Measurements from ENCODE around the gene ANKHD1.

Gene ANKHD1

DNA sequence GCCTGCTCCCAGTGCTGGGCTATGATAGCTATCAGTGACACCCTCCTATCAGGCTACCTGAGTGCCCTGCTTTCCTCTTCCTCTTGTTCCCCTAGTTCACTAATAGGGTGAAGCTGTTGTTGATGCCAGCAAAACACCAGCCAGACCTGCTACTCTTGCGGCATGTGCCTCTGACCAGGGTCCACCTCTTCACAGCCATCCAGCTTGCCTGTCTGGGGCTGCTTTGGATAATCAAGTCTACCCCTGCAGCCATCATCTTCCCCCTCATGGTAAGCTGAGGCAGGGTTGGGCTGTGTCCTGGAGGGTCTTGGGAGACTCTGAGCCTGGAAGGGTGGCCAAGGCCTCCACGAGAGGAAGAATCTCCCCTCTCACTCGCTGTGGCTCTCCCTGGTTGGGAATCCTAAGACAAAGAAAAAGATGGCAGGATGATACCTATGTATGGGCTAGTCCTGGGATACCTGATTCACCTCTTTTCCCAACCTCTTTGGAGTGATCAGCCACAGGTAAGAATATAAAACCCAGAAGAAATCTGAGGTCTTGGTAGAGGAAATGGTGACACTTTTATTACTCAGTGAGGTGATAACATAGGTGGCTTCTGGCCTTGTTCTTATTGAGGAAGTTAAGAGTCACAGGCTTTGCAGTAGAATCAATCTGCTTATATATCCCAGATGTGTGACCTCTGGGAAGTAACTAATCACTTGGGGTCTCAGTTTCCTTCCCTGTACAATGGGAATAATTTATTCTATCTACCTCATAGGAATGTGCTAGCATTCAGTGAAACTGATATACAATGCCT lies 30.1 kb upstream of the ANKHD1 start:
- no peak for DNase-seq (ENCODE audit: low read depth)

DNA sequence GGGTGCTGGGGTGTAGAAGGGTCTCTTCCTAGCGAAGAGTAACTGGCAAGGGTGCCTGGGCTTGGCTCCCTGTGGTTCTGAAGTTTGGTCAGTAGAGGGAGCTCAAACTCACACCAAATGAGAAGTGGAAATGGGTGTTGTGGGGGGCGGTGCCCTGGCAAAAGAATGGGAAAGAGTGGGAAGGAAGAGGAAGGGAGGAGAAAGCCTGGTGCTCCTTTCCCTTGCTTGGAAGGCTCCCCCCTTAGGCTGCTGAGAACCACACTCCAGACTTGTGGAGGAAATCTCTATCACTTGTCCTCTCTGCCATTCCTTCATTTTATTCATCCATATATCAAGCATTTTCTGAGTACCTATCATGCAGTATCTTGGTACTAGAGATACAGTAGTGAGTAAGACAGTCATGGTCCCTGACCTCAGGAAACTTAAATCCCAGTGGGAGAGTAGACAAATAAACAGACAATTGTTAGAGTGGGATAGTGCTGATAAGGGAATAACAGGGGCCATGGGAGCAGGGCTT lies 28.6 kb upstream of the ANKHD1 start:
- peak; percentile 11 for DNase-seq (ENCODE audit: low read depth)

DNA sequence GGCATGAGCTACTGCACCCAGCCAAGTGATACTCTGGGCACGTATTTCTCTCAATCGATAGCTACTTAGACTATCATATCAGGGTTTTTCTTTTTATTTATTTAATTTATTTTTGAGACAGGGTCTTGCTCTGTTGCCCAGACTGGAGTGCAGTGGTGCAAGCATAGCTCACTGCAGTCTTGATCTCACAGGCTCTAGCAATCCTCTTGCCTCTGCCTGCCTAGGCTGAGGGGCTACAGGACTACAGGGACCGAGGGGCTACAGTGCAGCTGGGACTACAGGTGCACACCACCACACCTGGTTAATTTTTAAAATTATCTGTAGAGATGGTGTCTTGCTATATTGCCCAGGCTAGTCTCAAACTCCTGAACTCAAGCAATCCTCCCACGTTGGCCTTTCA lies 20.3 kb upstream of the ANKHD1 start:
- no peak for DNase-seq (ENCODE audit: low read depth)

DNA sequence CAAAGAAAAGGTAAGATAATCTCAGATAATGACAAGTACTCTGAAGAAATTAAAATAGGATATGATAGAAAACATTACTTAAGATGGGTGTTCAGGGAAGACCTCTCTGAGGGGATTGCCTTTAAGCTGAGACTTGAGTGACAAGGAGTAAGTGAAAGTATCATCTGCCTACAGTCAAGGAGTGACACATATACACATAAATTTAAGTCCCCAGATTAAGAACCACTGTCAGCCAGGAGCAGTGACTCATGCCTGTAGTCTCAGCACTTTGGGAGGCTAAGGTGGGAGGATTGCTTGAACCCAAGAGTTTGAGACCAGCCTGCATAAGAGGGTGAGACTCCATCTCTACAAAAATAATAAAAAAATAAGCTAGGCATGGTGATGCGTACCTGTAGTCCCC lies 19.7 kb upstream of the ANKHD1 start:
- no peak for DNase-seq (ENCODE audit: low read depth)

DNA sequence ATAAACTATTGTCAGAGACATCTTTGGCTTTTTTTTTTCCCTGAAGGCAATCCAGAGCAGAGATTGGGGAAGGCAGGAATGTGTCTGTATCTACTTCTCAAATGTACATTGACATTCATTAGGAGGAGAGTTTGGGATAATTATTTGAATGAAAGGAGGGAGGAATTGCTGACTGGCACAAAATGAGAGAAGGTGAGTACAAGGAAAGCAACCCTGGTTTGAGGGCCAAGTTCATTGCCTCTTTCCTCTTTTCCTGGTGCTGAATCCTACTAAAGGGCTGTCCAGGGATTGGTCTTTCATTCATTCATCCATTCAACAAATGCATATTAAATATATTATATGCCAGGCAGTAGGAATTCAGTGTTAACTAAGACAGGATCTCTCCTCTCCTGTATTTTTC lies 18.8 kb upstream of the ANKHD1 start:
- no peak for DNase-seq (ENCODE audit: low read depth)

DNA sequence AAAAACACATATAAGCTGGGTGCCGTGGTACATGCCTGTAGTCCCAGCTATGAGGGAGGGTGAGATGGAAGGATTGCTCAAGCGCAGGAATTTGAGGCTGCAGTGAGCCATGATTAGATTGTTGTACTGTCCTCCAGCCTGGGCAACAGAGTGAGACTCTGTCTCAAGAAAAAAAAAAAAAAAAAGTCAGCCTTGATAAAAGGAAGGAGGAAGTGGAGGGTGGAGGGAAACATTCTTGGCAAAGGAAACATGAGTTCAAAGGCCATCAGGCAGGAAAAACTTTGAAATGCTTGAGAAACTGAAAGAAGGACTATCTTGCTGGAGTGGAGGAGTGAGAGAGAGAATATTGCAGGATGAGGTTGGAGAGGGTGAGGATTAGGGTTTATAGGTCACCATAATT lies 18.3 kb upstream of the ANKHD1 start:
- DNase-seq (ENCODE audit: low read depth): no peak

DNA sequence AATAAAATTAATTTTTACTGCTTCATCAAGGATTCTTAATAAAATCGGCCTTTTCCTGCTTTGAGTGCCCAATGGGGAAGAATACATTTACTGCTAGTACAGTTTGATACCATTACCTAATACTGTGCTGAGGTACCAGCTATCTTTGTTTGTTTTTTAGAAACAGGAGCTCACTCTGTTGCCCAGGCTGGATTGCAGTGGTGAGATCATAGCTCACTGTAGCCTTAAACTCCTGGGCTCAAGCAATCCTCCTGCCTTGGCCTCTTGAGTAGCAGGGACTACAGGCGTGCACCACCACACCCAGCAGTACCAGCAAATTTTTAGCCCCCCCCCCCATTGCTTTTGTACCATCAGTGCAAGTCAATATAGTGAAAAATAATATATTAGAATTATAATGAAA lies 13.6 kb upstream of the ANKHD1 start:
- DNase-seq (ENCODE audit: low read depth): no peak

DNA sequence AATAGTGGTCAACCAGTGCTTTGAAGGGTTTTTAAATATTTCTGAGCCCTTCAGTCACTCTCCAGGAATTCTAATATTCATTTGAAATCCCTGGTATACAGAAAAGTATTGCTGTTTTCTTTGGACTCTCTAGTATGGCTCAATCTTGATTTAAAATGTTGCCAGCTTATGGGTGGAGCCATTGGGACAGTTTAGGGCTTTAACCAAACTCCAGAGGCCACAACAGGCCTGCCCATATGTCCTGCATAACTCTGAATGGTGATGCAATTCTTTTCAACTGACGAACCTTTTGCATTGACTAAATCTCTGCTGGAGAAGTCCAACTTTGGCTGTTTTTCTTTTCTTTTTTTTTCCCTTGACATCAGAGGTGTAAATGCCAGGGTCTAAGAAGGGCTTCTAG lies 10.3 kb upstream of the ANKHD1 start:
- no peak for DNase-seq (ENCODE audit: low read depth)

DNA sequence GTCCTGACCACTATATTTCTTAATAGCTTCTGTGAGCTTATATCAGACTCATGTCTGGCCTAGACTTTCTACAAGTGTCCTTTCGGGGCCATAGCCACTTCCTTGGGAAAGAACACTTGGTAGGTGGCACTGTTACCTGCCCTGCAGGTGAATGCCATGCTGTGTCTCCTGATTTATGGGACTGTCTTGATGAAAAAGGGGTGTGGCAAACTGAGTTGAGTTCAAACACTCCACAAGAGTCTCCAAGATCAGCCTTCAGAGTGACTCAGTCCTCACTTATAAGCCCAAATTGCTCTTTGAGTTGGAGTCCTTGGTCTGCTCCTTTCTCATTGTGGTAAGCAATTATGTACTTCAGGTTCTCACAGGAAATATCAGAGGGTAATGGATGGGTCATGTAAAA lies 9.9 kb upstream of the ANKHD1 start:
- DNase-seq (ENCODE audit: low read depth): no peak

DNA sequence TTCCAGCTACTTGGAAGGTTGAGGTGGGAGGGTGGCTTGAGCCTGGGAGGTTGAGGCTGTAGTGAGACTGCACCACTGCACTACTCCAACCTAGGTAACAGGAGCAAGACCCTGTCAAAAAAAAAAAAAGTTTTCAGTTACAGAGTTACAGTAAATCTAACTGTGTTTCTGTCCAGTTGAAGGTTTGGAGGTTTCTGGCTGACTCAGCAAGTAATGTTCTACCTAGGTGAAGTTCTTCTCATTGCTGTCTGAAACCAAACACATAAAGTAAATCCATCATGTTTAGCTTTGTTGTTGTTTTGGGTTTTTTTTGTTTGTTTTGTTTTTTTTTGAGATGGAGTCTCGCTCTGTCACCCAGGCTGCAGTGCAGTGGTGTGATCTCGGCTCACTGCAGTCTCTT lies 7.9 kb upstream of the ANKHD1 start:
- no peak for DNase-seq (ENCODE audit: low read depth)

DNA sequence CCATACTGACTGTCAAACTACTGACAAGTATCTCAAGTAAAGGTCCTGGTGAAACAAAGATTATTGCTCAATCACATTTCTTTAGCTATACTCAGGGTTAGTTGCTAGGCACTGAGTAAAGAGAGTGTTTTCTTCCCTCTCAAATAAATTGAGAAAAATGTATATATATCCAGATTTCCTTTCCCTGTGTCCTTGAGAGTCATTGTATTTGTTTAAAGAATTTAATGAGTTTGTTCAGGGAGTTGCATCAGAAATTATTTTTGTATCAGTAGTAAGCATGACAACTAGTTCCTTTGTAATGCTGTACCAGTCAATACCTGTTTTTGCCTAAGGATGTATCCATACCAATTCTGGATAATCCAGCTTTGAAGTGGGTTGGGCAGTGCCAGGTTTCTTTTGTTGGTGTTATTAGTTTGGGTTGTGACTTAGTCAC lies 3.2 kb upstream of the ANKHD1 start:
- no peak for DNase-seq (ENCODE audit: low read depth)

DNA sequence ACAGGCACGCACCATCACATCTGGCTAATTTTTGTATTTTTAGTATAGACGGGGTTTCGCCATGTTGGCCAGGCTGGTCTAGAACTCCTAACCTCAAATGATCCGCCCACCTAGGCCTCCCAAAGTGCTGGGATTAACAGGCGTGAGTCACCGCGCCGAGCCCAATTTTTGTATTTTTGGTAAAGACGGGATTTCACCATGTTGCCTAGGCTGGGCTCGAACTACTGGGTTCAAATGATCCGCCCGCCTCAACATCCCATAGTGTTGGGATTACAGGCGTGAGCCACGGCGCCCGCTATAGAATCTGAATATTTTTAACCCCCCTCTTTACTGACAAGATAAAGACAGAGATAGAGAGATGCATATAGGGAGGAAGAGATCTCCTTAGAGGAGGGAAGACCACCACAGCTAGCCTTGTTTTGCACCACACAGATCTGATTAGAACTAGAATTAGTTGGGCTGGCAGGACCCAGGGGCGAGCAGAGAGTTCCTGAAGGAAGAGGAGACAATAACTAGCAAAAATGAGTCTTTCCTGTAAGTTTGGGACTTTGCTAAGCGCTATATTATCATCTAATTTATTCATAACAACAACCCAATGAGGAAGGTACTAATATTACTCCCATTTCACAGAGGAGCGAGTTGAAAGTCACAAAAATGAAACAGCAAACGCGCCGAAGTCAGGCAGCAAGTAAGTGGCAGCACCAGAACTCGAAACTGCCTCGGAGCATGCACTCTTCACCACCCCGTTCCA lies 1.5 kb upstream of the ANKHD1 start:
- DNase-seq (ENCODE audit: low read depth): no peak

DNA sequence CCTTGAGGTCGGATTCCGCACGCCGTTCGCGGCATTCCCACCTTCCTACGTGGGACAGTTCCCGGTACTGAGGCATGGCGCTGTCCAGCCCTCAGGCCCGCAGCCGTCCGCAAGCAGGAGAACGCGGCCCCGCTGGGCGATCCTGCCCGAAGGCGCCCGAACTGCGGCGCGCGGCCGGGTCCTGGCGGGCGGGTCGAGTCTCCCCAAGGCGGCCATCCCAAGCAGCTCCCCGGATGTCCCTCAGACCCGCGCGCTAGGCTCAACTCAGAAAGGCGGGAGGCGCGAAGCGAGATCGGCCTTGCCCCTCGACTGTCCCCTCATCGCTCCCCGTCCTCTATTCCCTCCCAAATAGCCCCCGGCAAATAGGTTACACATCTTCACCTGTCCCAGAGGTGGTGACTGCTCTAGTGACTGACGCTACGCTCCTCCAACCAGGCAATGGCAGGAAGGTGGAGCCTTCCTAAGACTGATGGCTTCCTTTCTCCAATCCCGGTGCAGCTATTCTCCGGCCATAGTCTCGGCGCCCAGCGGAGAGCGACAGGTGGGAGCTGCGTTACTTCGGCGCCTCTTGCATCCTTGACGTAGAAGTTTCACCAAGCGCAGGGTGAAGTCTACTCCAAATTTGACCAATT lies 787 bp upstream of the ANKHD1 start:
- DNase-seq (ENCODE audit: low read depth): peak; percentile 64

DNA sequence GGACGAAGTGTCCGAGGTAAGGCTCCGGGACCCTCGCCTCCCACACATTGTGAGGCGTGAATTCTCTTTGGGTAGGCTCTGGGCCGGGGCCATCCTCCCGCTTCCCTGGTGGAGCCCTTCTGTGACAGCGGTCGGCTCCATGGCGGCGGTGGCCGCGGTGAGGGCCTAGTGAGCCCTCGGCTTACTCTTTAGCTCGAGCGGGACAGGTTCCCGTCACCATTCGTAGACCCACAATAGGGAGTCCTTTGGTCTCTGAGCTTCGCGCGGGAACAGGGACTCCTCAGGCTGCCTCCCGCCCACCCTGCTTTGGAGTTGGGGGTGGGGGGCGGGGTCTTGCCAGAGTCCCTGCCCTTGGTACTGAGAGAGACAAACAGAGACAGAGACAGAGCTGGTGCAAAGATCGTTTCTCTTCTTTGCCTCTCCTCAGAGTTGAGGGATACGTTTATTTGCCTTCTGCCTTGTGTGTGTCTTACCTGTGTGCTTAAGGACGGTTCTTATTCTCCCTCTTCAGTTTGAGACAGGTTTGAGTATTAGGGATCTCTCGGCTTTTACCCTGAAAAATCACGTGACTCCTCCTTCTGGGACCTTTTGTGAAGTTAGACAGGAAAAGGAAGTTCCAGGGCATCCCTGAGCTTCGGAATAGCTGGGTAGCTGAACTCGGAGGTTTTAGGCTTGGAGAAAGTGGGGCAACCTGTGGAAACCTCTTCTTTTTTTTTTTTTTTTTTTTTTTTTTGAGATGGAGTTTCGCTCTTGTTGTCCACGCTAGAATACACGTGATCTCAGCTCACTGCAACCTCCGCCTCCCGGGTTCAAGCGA lies 833 bp downstream of the ANKHD1 start:
- peak; percentile 10 for DNase-seq (ENCODE audit: low read depth)

DNA sequence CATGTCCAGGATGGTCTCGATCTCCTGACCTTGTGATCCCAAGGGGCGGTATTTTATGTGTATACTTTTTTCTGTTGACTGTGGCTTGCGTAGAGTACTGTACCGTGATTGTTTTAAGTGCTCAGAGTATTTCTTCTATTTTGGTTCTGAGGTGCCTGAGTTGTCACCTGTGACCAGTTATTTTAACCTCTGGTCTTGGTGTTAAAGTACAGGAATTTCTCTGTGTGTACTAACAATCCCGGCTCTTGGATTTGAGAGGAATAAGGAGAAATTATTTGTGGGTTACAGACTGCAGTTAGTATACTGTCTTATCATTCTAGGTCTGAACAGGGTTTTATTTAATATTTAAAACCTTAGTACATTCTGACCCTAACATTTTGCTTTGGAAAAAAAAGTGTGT lies 2.0 kb downstream of the ANKHD1 start:
- DNase-seq (ENCODE audit: low read depth): no peak

DNA sequence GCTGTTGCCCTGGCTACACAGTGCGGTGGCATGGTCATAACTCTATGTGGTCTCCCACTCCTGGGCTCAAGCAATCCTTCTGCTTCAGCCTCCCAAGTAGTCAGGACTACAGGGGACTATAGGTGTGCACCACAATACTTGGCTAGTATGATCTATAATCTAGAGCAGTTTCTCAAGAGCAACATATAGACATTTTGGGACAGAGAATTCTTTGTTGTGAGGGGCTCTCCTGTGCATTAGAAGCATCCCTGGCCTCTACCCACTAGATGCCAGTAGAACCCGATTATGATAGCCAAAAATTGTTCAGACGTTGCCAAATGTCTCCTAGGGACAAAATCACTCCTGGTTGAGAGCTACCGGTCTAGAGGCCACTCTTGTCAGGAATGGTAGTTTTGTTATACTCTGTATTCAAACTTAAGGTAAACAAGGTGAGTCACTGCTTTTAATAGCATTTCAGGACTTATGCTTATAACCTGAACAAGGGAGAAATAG lies 7.2 kb downstream of the ANKHD1 start:
- no peak for DNase-seq (ENCODE audit: low read depth)

DNA sequence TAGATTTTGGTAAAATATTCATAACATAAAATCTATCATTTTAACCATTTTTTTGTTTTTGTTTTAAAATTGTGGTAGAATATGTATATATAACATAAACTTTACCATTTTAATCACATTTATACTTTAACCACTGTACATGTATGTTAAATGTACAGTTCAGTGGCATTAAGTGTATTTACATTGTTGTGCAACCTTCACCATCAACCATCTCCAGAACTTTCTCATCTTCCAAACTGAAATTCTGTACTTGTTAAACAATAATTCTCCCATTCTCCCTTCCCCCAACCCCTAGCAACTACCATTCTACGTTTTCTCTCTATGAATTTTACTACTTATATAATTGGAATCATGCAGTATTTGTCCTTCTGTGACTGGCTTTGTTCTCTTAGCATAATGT lies 11.6 kb downstream of the ANKHD1 start:
- DNase-seq (ENCODE audit: low read depth): no peak

DNA sequence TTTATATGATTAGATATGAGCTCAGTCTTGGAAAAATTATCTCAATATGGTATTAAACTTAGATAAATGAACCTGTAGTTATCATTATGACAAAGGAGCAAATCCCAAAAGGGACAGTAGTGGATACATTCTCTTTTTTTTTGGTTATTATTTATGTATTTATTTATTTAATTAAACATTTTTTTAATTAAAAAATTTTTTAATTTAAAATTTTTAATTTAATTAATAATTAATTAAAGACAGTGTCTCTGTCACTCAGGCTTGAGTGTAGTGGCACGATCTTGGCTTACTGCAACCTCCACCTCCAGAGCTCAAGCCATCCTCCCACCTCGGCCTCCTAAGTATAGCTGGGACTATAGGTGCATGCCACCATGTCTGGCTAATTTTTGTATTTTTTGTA lies 15.6 kb downstream of the ANKHD1 start:
- DNase-seq (ENCODE audit: low read depth): no peak

DNA sequence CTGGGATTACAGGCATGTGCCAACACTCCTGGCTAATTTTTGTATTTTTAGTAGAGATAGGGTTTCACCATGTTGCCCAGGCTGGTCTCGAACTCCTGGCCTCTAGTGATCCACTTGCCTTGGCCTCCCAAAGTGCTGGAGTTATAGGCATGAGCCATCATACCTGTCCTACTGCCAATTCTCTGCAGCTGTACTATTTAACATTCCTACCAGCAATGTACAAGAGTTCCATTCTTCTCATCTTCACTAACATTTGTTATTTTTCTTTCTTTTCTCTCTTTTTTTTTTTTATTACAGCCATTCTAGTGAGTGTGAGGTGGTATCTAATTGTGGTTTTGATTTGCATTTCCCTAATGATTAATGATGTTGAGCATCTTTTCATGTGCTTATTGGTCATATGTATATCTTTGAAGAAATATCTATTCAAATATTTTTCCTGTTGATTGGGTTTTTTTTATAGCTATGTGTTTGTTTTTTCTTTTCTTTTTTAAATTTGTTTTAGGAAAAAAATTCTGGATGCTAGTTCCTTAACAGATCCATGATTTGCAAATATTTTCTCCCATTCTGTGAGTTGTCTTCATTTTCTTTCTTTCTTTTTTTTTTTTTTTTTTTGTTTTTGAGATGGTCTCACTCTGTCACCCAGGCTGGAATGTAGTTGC lies 17.4 kb downstream of the ANKHD1 start:
- no peak for DNase-seq (ENCODE audit: low read depth)

DNA sequence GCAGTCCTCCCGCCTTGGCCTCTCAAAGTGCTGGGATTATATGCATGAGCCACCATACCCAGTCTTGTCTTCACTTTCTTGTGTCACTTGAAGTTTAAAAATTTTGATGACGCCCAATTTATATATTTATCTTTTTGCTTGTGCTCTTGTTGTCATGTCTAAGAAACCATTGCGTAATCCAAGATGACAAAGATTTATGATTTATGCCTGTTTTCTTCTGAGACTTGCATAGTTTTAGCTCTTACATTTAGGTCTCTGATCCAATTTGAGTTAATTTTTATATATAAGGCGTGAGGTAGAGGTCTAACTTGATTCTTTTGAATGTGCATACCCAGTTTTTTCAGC lies 18.6 kb downstream of the ANKHD1 start:
- no peak for DNase-seq (ENCODE audit: low read depth)

DNA sequence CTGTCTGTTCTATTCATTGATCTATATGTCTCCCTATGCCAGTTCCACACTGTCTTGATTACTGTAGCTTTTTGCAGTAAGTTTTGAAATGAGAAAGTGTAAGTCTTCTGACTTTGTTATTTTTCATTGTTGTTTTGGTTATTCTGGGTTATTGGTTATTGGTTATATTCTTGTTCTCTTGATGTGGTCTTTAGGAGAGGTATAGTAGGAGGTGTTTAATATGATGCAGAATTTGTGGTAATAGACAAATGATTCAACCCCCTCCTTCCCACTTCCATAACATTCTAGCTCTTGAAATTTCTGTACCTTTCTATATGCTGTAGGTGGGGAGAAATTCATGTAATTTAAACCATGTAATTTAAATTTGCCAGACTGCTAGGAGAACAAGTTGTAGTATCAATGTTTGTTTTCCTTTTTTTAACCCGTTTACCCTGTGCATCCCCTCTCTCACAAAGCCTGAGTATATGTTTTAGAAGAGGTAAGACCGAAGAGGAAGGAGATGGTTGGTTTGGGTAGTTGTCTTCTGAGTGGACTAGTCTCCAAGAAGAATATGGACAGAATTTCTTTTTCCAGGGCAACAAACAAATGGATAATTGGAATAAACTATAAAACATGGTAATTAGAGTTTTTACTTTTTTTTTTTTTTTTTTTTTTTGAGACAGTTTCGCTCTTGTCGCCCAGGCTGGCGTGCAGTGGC lies 19.2 kb downstream of the ANKHD1 start:
- no peak for DNase-seq (ENCODE audit: low read depth)
